Measurements from ENCODE around the gene UBL3.
A peak's percentile ranks its signal among the peaks of the same experiment; 100 is the strongest.

UBL3 gene

GRCh38 chr13:29763436-29764180 lies 86.8 kb downstream of the UBL3 start:
- no peak for DNase-seq (ENCODE audit: insufficient read length, low spot score)
- no peak for FAIRE-seq

GRCh38 chr13:29761815-29762214 lies 88.6 kb downstream of the UBL3 start:
- DNase-seq (ENCODE audit: insufficient read length, low spot score) (no peak), FAIRE-seq (no peak)

GRCh38 chr13:29761160-29761559 lies 89.3 kb downstream of the UBL3 start:
- no peak for DNase-seq (ENCODE audit: insufficient read length, low spot score)
- FAIRE-seq: no peak

- DNase-seq (ENCODE audit: insufficient read length, low spot score) (no peak), FAIRE-seq (no peak)
Observed at GRCh38 chr13:29760544-29760943, 89.9 kb downstream of the UBL3 start.

DNA sequence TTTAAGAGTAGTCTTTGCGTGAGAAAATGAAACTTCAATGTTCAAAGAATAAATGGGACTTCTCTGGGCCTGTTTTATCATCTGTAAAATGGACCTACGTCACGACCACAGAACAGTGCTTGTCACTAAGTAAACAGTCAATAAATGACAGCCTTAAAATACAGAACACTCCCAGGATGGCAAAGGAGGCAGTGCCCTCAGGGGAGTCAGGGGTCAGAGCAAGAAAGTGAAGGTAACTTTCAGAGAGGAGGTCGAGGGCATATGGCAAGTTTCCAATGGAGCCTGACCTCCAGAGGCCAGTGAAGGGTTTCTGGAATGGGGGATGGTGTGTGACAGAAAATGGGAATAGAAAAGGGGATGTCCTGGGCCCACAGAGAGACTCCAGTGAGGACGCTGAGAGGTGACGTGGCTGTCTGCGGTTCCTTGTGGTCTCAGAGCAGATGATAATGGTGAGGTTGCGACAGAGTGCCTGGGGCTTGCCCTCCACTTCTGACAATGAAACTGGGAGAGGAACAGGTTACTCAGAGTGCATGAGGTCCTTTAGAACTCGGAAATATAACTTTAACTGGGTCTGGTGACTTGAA lies 91.8 kb downstream of the UBL3 start:
- FAIRE-seq (peak; percentile 86), DNase-seq (ENCODE audit: insufficient read length, low spot score) (peak; percentile 28)

DNA sequence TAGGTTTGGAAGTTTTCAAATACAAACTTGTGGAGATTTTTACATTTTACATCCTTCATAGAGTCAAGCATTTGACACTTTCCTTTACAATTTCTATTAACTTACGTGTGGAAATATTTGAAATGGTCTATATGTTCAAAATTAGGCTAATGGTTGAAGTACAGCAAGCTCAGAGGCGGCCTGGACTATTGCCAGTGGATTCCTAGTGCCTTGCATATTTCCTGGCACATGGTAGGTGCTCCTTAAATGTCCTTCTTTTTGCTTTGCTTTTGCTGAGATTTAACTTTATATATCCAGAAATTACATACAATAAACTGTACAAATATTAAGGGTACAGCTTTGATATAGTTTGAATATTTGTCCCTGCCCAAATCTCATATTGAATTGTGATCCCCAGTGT lies 93.9 kb downstream of the UBL3 start:
- FAIRE-seq (no peak), DNase-seq (ENCODE audit: insufficient read length, low spot score) (no peak)

GRCh38 chr13:29754473-29754806 lies 96.0 kb downstream of the UBL3 start:
- DNase-seq (ENCODE audit: insufficient read length, low spot score) (no peak), FAIRE-seq (no peak)

DNA sequence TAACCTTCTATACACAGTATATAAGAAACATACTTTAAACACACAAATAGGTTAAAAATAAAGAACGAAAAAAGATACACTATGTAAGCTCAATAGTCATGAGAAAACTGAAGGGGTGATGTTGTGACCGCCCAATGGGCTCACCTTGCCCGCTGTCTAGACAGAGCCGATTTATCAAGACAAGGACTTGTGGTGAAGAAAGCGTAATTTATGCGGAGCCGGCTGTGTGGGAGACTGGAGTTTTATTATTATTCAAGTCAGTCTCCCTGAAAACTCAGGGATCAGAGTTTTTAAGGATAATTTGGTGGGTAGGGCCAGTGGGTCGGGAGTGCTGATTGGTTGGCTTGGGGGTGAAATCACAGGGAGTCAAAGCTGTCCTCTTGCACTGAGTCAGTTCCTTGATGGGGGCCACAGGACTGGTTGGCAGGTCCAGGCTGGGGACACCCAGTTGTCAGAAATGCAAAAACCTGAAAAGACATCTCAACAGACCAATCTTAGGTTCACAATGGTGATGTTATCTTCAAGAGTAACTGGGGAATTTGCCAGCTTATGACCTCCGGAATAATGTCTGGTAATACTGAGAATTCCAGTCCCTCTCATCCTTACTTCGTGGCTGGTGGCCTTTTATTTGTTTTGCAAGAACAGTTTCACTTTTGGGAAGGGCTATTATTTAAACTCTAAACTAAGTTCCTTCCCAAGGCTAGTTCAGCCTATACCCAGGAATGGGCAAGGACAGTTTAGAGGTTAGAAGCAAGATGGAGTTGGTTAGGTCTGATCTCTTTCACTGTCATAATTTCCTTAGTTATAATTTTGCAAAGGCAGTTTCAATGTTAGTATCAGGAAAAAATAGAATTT lies 96.6 kb downstream of the UBL3 start:
- no peak for FAIRE-seq
- DNase-seq (ENCODE audit: insufficient read length, low spot score): no peak

GRCh38 chr13:29752175-29752574 lies 98.2 kb downstream of the UBL3 start:
- no peak for DNase-seq (ENCODE audit: insufficient read length, low spot score)
- FAIRE-seq: no peak

GRCh38 chr13:29750183-29750530 lies 100.3 kb downstream of the UBL3 start:
- DNase-seq (ENCODE audit: insufficient read length, low spot score) (no peak), FAIRE-seq (no peak)

GRCh38 chr13:29749401-29750182 lies 100.8 kb downstream of the UBL3 start:
- FAIRE-seq: no peak
- no peak for DNase-seq (ENCODE audit: insufficient read length, low spot score)

- DNase-seq (ENCODE audit: insufficient read length, low spot score): no peak
- FAIRE-seq: no peak
Observed at GRCh38 chr13:29748097-29748496, 102.3 kb downstream of the UBL3 start.

GRCh38 chr13:29746148-29746677 lies 104.2 kb downstream of the UBL3 start:
- FAIRE-seq (no peak), DNase-seq (ENCODE audit: insufficient read length, low spot score) (no peak)

DNA sequence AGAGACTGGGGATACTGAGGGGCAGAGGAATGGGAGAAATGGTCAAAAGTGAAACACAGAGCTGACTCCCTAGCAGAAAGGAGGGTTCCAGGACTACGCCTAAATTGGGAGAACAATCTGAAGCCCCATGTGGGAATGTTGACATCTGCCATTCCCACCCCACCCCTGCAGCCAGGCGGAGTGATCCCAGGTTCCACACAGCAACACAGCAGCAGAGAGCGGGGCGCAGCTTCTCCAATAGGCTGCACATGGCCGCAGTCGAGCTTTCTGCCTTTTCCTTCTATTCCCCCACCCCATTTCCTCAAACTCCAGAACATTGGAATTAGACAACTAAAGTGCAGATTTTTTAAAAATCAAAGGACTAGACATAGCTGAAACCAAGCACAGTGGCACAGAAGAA lies 104.7 kb downstream of the UBL3 start:
- DNase-seq (ENCODE audit: insufficient read length, low spot score) (no peak), FAIRE-seq (no peak)

GRCh38 chr13:29743201-29743786 lies 107.1 kb downstream of the UBL3 start:
- DNase-seq (ENCODE audit: insufficient read length, low spot score) (no peak), FAIRE-seq (no peak)

- FAIRE-seq (no peak), DNase-seq (ENCODE audit: insufficient read length, low spot score) (no peak)
Observed at GRCh38 chr13:29740961-29741360, 109.5 kb downstream of the UBL3 start.

- DNase-seq (ENCODE audit: insufficient read length, low spot score) (no peak), FAIRE-seq (no peak)
Observed at GRCh38 chr13:29737061-29737460, 113.4 kb downstream of the UBL3 start.

GRCh38 chr13:29733147-29733611 lies 117.2 kb downstream of the UBL3 start:
- DNase-seq (ENCODE audit: insufficient read length, low spot score) (no peak), FAIRE-seq (no peak)

DNA sequence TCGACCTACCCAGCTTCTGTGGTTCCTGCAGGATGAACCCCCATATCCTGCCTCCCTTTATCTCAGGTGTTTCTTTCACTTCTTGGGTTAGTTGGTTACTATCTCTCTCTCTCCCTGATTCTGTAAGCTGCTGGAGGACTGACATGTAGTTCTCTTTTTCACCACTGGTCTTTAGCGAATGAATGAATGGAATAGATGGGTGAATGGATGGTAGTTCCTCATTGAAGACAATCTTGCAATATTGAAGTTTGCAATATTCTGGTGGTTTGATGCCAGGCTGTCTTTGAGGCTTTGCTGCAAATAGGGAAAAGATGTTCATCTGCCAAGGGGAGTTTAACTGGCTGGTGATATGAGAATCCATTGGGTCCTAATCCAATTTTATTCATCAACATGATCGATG lies 120.2 kb downstream of the UBL3 start:
- no peak for FAIRE-seq
- DNase-seq (ENCODE audit: insufficient read length, low spot score): no peak

- DNase-seq (ENCODE audit: insufficient read length, low spot score): no peak
Observed at GRCh38 chr13:29722415-29722814, 128.0 kb downstream of the UBL3 start.

More at GRCh38 chr13:29722415-29722814, 128.0 kb downstream of the UBL3 start:
- FAIRE-seq: no peak
